NCI-H1694 treated with DMSO at 0.1 percent for 48 hours (cell line): ENCODE data around the gene NPC1L1.
"Not testable (repeated sequence)": the region's sequence is repeated elsewhere in the genome, so short reads cannot be mapped to it uniquely, and the experiment has no call there.

ENCODE experiments used
- DNase-seq: peaks from one replicate; lab custom pipeline; 2025; lab: John Stamatoyannopoulos, UW

NPC1L1 gene

DNA sequence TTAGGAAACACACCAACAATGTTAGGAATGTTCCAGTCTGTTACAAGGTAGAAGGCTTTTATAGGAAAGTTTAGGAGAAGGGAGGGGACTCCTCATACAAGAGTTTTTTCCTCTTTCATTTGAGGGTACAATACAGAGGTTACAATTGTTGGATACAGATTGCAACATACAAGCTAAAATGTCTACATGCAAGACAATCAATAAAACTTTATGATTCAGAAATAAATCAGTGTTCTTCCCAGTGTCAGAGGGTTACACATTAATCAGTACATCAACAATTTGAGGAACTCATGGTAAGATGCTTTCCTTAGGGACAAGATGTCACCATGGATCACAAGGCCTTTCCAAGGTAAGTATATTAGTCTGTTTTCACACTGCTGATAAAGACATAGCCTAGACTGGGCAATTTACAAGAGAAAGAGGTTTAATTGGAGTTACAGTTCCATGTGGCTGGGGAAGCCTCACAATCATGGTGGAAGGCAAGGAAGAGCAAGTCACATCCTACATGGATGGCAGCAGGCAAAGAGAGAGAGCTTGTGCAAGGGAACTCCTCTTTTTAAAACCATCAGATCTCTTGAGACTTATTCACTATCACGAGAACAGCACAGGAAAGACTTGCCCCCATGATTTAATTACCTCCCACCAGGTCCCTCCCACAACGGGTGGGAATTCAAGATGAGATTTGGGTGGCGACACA, 34.4 kb downstream of the NPC1L1 start:
- not testable (repeated sequence) for DNase-seq

GRCh38 chr7:44505595-44505994, 35.5 kb downstream of the NPC1L1 start:
- no peak for DNase-seq

GRCh38 chr7:44498230-44498954, 42.7 kb downstream of the NPC1L1 start:
- DNase-seq: no peak

- no peak for DNase-seq
Measured at GRCh38 chr7:44497155-44498027, 43.7 kb downstream of the NPC1L1 start.

DNA sequence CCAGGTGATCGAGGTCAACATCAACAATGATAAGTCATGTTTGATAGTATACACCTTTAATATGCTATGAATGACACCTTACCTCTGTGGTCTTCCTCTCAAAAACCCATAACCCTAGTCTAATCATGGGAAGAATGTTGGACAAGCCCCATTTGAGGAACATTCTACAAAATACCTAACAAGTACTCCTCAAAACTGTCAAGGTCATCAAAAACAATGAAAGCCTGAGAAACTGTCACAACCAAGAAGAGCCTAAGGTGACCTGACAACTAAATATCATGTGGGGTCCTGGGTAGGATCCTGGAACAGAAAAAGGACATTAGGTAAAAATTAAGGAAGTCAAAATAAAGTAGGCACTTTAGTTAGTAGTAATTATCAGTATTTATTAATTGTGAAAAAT, 44.7 kb downstream of the NPC1L1 start:
- DNase-seq: no peak

DNA sequence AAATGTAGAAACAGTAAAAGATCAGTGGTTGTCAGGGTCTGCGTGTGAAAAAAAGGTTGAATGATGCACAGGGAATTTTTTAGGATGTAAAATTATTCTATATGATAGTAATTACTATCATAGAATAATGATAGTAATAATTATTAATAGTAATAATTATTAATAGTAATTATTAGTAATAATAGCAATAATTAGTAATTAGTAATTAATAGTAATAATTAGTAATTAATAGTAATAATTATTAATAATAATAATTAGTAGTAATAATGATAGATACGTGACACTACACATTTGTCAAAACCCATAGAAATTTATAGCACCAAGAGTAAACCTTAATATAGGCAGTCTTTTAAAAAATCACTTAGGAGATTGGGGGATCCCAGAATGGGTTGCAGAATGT, 46.2 kb downstream of the NPC1L1 start:
- no peak for DNase-seq

- DNase-seq: no peak
Measured at GRCh38 chr7:44491229-44491628, 49.9 kb downstream of the NPC1L1 start.

- peak; percentile 87 for DNase-seq
Measured at GRCh38 chr7:44490351-44491200, 50.6 kb downstream of the NPC1L1 start, which contains the start of gene NUDCD3. Gene NUDCD3 (minus strand): TSS chr7:44490658. CDS start chr7:44490600, 58 bp downstream.

DNA sequence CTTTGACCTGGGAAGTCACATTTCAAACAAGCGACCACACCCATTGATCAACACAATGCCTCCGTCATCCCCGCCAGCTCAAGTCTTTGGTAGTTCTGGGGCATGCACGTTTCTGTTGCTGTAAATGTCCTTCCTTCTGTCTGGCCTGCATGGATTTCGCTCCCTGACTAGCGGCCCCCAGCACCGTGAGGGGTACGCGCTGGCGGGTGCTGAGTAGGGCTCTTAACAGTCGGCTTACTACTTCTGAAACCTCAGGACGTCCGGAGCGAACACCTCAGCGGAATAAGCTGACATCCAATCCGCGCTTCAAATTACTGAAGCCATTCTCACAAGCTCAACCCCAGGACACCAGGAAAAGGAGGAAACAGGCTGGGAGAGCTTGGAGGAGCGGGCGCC, 51.2 kb downstream of the NPC1L1 start:
- peak; percentile 6 for DNase-seq

DNA sequence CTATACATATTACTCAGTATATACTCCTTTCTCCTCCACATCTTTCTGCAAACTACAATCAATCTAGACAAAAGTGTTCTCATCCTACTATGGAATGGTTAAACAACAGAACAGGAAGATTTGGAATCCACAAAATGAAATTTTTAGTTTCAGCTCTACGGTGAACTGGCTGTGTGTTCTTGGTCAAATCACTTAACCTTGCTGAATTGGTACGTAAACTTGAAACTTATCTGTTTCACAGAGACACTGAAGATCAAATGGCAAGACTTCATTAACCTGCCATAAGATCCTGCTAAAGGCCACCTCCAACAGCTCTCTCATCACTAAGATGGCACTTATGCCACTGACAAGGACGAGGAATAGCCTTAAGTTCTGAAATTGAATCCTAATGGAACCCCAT, 52.2 kb downstream of the NPC1L1 start:
- DNase-seq: no peak

- no peak for DNase-seq
Measured at GRCh38 chr7:44486693-44487092, 54.4 kb downstream of the NPC1L1 start.

DNA sequence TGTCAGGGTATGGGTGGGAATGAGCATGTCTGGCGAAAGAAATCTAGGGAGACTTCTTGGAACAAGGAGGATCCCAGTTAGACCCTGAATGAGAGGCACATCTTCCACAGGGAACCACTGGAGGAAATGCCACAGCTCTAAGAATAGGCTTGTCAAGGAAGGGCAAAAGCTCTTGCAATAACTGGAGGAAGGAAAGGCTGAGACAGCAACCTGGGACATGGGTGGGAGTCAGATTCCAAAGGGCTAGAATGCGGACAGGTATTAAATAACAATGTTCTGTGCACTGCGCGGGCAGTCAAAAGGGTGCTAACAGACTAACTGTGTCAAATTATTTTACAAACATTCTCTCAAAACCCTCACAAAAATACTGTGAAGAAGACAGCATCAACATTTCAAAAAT, 55.1 kb downstream of the NPC1L1 start:
- no peak for DNase-seq

DNA sequence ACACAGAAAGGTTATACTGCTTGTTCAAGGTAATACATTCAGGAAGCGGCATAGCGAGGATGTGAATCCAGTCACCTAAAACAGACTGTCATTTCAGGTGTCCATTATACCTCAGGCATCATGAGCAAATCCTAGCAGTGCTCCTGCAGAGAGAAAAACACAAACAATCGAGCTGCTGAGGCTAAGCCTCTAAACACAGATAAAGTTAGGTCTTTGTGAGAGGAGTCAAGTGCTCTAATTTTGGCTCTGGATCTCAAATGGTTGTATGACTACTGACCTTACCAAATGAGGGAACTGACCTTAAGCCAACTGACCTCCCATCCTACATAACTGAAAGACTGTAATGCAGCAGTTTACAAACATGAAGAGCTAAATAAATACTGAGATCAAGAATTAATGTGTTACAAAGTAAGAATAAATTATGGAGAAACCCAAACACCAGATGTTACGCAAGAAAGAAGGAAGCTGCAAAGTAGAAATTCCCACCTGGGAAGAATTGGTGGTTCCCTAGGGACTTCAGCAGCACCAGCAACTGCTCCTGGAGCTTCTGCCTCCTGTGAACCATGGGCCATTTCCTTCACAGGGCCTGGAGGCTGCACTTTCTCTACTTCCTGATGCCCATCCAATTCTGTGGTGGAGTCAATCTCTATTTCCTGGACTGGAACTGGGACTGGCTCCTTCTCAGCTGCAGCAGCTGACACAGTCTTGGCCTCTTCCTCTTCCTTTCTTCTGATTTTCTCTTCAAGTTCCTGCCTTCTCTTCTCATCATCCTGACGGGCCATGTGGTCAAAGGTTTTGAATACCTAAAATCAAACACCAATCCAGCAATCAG, 56.4 kb downstream of the NPC1L1 start:
- DNase-seq: no peak

DNA sequence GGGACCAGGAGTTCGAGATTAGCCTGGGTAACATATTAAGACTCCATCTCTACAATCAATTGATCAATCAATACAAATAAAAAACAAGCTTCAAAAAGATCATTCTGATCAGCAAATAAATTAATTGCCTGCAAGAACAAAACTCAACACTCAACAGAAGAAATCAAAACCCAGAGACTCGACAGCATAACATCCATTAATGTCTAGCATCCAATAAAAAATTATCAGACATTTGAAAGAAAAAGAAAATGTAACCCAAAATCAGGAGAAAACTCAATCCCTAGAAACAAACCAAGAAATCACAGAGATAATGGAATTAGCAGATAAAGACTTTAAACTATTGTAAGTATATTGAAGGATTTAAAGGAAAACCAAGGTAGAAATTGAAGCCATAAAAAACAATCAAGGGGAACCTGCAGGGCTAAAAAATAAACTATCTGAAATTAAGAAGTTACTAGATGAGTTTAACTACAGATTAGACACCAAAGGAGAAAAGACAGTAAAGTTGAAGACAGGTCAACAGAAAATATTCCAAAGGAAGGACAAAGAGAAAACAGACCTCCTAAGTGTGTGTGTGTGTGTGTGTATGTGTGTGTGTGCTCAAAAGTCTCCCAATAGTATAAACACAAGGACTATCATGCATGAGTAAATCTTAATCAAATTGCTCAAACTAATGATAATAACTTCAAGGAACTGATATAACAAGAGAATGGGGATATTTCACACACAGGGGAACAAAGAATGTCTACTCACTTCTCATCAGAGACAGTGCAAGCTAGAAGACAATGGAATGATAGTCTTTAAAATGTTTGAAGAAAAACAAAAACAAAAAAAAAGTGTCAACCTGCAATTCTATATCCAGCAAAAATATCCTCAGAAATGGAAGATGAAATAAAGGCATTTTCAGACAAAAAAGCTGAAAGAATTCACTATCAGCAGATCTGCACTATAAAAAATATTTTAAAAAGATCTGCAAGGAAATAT, 58.3 kb downstream of the NPC1L1 start:
- DNase-seq: no peak

DNA sequence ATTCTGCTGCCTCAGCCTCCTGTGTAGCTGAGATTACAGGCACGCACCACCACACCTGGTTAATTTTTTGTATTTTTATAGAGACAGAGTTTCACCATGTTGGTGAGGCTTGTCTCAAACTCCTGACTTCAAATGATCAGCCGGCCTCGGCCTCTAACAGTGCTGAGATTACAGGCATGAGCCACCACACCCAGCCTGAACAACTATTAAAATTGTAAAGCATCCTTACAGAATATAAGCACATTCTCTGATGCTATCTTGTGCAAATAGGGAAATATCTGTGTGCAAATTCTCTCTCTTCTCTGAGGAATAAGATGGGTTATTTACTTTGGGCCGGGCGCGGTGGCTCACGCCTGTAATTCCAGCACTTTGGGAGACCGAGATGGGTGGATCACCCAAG, 63.2 kb downstream of the NPC1L1 start:
- DNase-seq: no peak

GRCh38 chr7:44477063-44477830, 63.9 kb downstream of the NPC1L1 start:
- peak; percentile 62 for DNase-seq

- no peak for DNase-seq
Measured at GRCh38 chr7:44476313-44476712, 64.8 kb downstream of the NPC1L1 start.

DNA sequence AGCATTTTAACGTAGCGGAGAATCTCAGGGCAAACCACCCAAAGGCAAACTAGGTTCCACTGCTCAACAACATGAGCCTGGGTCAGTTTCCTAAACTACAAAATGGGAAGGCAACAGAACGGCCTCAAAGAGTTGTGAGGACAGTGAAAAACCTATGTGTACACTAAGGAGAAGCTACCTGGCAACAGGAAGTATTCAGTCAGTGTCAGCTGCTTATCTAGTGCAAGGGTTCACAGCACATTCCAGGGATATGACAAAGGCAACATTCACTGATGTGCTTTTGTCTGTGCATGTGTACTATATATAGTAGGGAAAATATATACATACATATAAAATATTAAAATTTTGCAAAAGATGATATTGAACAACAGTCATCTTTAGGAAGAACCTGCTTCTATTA, 67.8 kb downstream of the NPC1L1 start:
- no peak for DNase-seq

DNA sequence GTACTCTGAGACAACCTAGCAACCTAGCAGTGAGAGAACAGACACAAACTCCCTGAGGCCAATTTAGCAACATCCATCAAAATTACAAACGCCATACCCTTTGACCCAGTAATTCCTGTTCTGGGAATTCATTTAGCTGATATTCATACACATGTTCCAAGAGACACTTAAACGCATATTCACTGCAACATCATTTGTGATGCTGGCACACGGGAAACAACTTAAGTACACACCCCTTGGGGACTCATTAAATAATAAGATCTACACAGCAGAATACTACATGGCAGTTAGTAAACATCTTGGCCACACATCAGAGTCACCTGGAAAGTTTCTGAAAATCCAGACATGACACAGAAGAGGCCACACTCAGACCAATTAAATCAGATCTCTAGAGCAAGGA, 68.3 kb downstream of the NPC1L1 start:
- no peak for DNase-seq
